ENCODE data around the gene HNRNPA1.
A peak's percentile ranks its signal among the peaks of the same experiment; 100 is the strongest.

HNRNPA1 gene

GRCh38 chr12:54298904-54299303, 18.4 kb downstream of the HNRNPA1 start:
- H3K79me2 ChIP-seq (ENCODE audit: control insufficient read depth, insufficient read depth, low read length, unreplicated experiment), result no peaks in the 10 kb centered on the region

GRCh38 chr12:54299515-54300224, 19.1 kb downstream of the HNRNPA1 start:
- no peak overlapping the region for H3K27ac ChIP-seq (ENCODE audit: low read depth, low read length)
- H2AFZ ChIP-seq (ENCODE audit: low read length, unreplicated experiment), result no peak overlapping the region
- H3K27me3 ChIP-seq (ENCODE audit: insufficient read depth, low read length), result peaks cover 13% of the 10 kb centered on the region; the same call in 1 of the 2 replicates
- H3K4me1 ChIP-seq (ENCODE audit: control insufficient read depth, insufficient read depth, low read length, unreplicated experiment), result peaks cover 34% of the 10 kb centered on the region
- H3K79me2 ChIP-seq (ENCODE audit: control insufficient read depth, insufficient read depth, low read length, unreplicated experiment), result no peaks in the 10 kb centered on the region
- no peaks in the 10 kb centered on the region for H3K36me3 ChIP-seq (ENCODE audit: insufficient read depth, low read length)
- peak overlapping the region; percentile 62 for H3K4me3 ChIP-seq (ENCODE audit: low read depth, low read length)

More at GRCh38 chr12:54298904-54299303, 18.4 kb downstream of the HNRNPA1 start:
- Histone ChIP-seq H3K27me3 (ENCODE audit: insufficient read depth, low read length) (peaks cover 13% of the 10 kb centered on the region; the same call in 1 of the 2 replicates), H3K36me3 (ENCODE audit: insufficient read depth, low read length) (no peaks in the 10 kb centered on the region), H3K4me1 (ENCODE audit: control insufficient read depth, insufficient read depth, low read length, unreplicated experiment) (peaks cover 26% of the 10 kb centered on the region), H3K4me3 (ENCODE audit: low read depth, low read length) (no peak overlapping the region), H2AFZ (ENCODE audit: low read length, unreplicated experiment) (no peak overlapping the region), H3K27ac (ENCODE audit: low read depth, low read length) (no peak overlapping the region)

- Histone ChIP-seq H3K4me1 (ENCODE audit: control insufficient read depth, insufficient read depth, low read length, unreplicated experiment) (peaks cover 34% of the 10 kb centered on the region), H3K79me2 (ENCODE audit: control insufficient read depth, insufficient read depth, low read length, unreplicated experiment) (no peaks in the 10 kb centered on the region), H3K36me3 (ENCODE audit: insufficient read depth, low read length) (no peaks in the 10 kb centered on the region), H3K27ac (ENCODE audit: low read depth, low read length) (no peak overlapping the region), H3K4me3 (ENCODE audit: low read depth, low read length) (peak overlapping the region; percentile 62), H2AFZ (ENCODE audit: low read length, unreplicated experiment) (no peak overlapping the region), H3K27me3 (ENCODE audit: insufficient read depth, low read length) (peaks cover 13% of the 10 kb centered on the region; the same call in 1 of the 2 replicates)
These were observed 19.8 kb downstream of the HNRNPA1 start for GRCh38 chr12:54300225-54300731.

GRCh38 chr12:54300732-54301427, 20.4 kb downstream of the HNRNPA1 start, which contains the start of gene NFE2:
TSS of gene NFE2 (minus strand) at chr12:54301015. CDS start at chr12:54295248, 5,767 bp downstream.
- H3K36me3 ChIP-seq (ENCODE audit: insufficient read depth, low read length), result no peaks in the 10 kb centered on the region
- no peak within 1 kb of the TSS for H3K27ac ChIP-seq (ENCODE audit: low read depth, low read length)
- peak within 1 kb of the TSS; percentile 62 for H3K4me3 ChIP-seq (ENCODE audit: low read depth, low read length)
- no peak within 1 kb of the TSS for H2AFZ ChIP-seq (ENCODE audit: low read length, unreplicated experiment)
- H3K27me3 ChIP-seq (ENCODE audit: insufficient read depth, low read length), result peaks cover 13% of the 10 kb centered on the region; the same call in 1 of the 2 replicates
- peaks cover 34% of the 10 kb centered on the region for H3K4me1 ChIP-seq (ENCODE audit: control insufficient read depth, insufficient read depth, low read length, unreplicated experiment)
- no peaks in the 10 kb centered on the region for H3K79me2 ChIP-seq (ENCODE audit: control insufficient read depth, insufficient read depth, low read length, unreplicated experiment)

- Histone ChIP-seq H2AFZ (ENCODE audit: low read length, unreplicated experiment) (no peak overlapping the region), H3K79me2 (ENCODE audit: control insufficient read depth, insufficient read depth, low read length, unreplicated experiment) (no peaks in the 10 kb centered on the region), H3K4me1 (ENCODE audit: control insufficient read depth, insufficient read depth, low read length, unreplicated experiment) (peaks cover 34% of the 10 kb centered on the region), H3K36me3 (ENCODE audit: insufficient read depth, low read length) (no peaks in the 10 kb centered on the region), H3K27me3 (ENCODE audit: insufficient read depth, low read length) (peaks cover 13% of the 10 kb centered on the region; the same call in 1 of the 2 replicates), H3K4me3 (ENCODE audit: low read depth, low read length) (no peak overlapping the region), H3K27ac (ENCODE audit: low read depth, low read length) (no peak overlapping the region)
These were observed 21.0 kb downstream of the HNRNPA1 start for GRCh38 chr12:54301428-54302048.

GRCh38 chr12:54303640-54304039, 23.1 kb downstream of the HNRNPA1 start:
- peaks cover 13% of the 10 kb centered on the region; the same call in 1 of the 2 replicates for H3K27me3 ChIP-seq (ENCODE audit: insufficient read depth, low read length)
- no peaks in the 10 kb centered on the region for H3K79me2 ChIP-seq (ENCODE audit: control insufficient read depth, insufficient read depth, low read length, unreplicated experiment)
- no peak overlapping the region for H3K4me3 ChIP-seq (ENCODE audit: low read depth, low read length)
- H3K4me1 ChIP-seq (ENCODE audit: control insufficient read depth, insufficient read depth, low read length, unreplicated experiment), result peaks cover 38% of the 10 kb centered on the region
- no peaks in the 10 kb centered on the region for H3K36me3 ChIP-seq (ENCODE audit: insufficient read depth, low read length)
- H3K27ac ChIP-seq (ENCODE audit: low read depth, low read length), result no peak overlapping the region
- no peak overlapping the region for H2AFZ ChIP-seq (ENCODE audit: low read length, unreplicated experiment)

GRCh38 chr12:54304187-54304810, 23.8 kb downstream of the HNRNPA1 start:
- no peak overlapping the region for H2AFZ ChIP-seq (ENCODE audit: low read length, unreplicated experiment)
- no peaks in the 10 kb centered on the region for H3K36me3 ChIP-seq (ENCODE audit: insufficient read depth, low read length)
- no peaks in the 10 kb centered on the region for H3K79me2 ChIP-seq (ENCODE audit: control insufficient read depth, insufficient read depth, low read length, unreplicated experiment)
- H3K27me3 ChIP-seq (ENCODE audit: insufficient read depth, low read length), result peaks cover 13% of the 10 kb centered on the region; the same call in 1 of the 2 replicates
- H3K4me1 ChIP-seq (ENCODE audit: control insufficient read depth, insufficient read depth, low read length, unreplicated experiment), result peaks cover 37% of the 10 kb centered on the region
- H3K27ac ChIP-seq (ENCODE audit: low read depth, low read length), result no peak overlapping the region
- 0 out of 2 replicates have a peak overlapping the region, but pooled peaks have one; percentile 28 for H3K4me3 ChIP-seq (ENCODE audit: low read depth, low read length)

GRCh38 chr12:54306925-54307741, 26.6 kb downstream of the HNRNPA1 start:
- H2AFZ ChIP-seq (ENCODE audit: low read length, unreplicated experiment), result no peak overlapping the region

GRCh38 chr12:54311051-54311450, 30.5 kb downstream of the HNRNPA1 start:
- Histone ChIP-seq H3K27me3 (ENCODE audit: insufficient read depth, low read length) (no peaks in the 10 kb centered on the region), H3K4me3 (ENCODE audit: low read depth, low read length) (no peak overlapping the region), H2AFZ (ENCODE audit: low read length, unreplicated experiment) (no peak overlapping the region), H3K36me3 (ENCODE audit: insufficient read depth, low read length) (no peaks in the 10 kb centered on the region), H3K4me1 (ENCODE audit: control insufficient read depth, insufficient read depth, low read length, unreplicated experiment) (peaks cover 4% of the 10 kb centered on the region), H3K79me2 (ENCODE audit: control insufficient read depth, insufficient read depth, low read length, unreplicated experiment) (no peaks in the 10 kb centered on the region), H3K27ac (ENCODE audit: low read depth, low read length) (no peak overlapping the region)

More at GRCh38 chr12:54306925-54307741, 26.6 kb downstream of the HNRNPA1 start:
- Histone ChIP-seq H3K36me3 (ENCODE audit: insufficient read depth, low read length) (no peaks in the 10 kb centered on the region), H3K4me1 (ENCODE audit: control insufficient read depth, insufficient read depth, low read length, unreplicated experiment) (peaks cover 16% of the 10 kb centered on the region), H3K79me2 (ENCODE audit: control insufficient read depth, insufficient read depth, low read length, unreplicated experiment) (no peaks in the 10 kb centered on the region), H3K27me3 (ENCODE audit: insufficient read depth, low read length) (peaks cover 8% of the 10 kb centered on the region; the same call in 1 of the 2 replicates), H3K27ac (ENCODE audit: low read depth, low read length) (no peak overlapping the region), H3K4me3 (ENCODE audit: low read depth, low read length) (no peak overlapping the region)
